HepG2 (cell line): ENCODE measurements around the gene ZNF821. TPM values are rescaled to one million over a fixed set of nuclear protein-coding genes. Genes with fewer than 3 reads are reported as not detected.

Experiments
- ARID3A ChIP-seq: IDR thresholded peaks from 2 replicates; pipeline ENCODE4 v1.6.1; 2012; ENCODE audit warnings: low read depth, low read length, improper control_type of control experiment
- ATF2 ChIP-seq: sonication (generic); formaldehyde crosslinking; IDR thresholded peaks from 2 replicates; pipeline ENCODE4 v1.4.0; 2020; ENCODE audit warnings: missing genetic modification reagents
- CEBPG ChIP-seq: IDR thresholded peaks from 2 replicates; pipeline ENCODE4 v1.6.1; 2016
- CTCF ChIP-seq: sonication (generic); formaldehyde crosslinking; IDR thresholded peaks from 2 replicates; pipeline ENCODE4 v1.5.0; 2020; ENCODE audit warnings: mild to moderate bottlenecking, missing genetic modification reagents, moderate library complexity
- DR1 ChIP-seq: sonication (generic); formaldehyde crosslinking; IDR thresholded peaks from 2 replicates; pipeline ENCODE4 v1.8.0; 2021; ENCODE audit warnings: mild to moderate bottlenecking, missing genetic modification reagents, inconsistent platforms
- ELF3 ChIP-seq: IDR thresholded peaks from 2 replicates; pipeline ENCODE4 v1.6.1; 2016; ENCODE audit warnings: missing genetic modification reagents, missing compliant biosample characterization
- HOXA3 ChIP-seq: sonication (generic); formaldehyde crosslinking; IDR thresholded peaks from 2 replicates; pipeline ENCODE4 v1.5.0; 2020; ENCODE audit warnings: missing genetic modification reagents
- MAF1 ChIP-seq: sonication (generic); formaldehyde crosslinking; IDR thresholded peaks from 2 replicates; pipeline ENCODE4 v1.5.0; 2020; ENCODE audit warnings: missing genetic modification reagents, borderline replicate concordance
- MYNN ChIP-seq: sonication (generic); formaldehyde crosslinking; IDR thresholded peaks from 2 replicates; pipeline ENCODE4 v1.4.0; 2020; ENCODE audit warnings: mild to moderate bottlenecking, low read depth, missing genetic modification reagents
- NCOA1 ChIP-seq: sonication (generic); formaldehyde crosslinking; IDR thresholded peaks from 2 replicates; pipeline ENCODE4 v1.9.0; 2021; ENCODE audit warnings: missing genetic modification reagents
- NR2F1 ChIP-seq, 2 experiments: fragments of 450-650 bp in 1 of 2; formaldehyde crosslinking in 1 of 2; IDR thresholded peaks; 2 replicates each; pipeline versions ENCODE4 v1.5.0 to v1.6.1; 2016 to 2020; ENCODE audit warnings: mild to moderate bottlenecking in 1 of 2, missing compliant biosample characterization in 1 of 2, missing genetic modification reagents in 1 of 2, moderate library complexity in 1 of 2
- RELA ChIP-seq: sonication (generic); formaldehyde crosslinking; IDR thresholded peaks from 2 replicates; pipeline ENCODE4 v1.4.0; 2020; ENCODE audit warnings: missing genetic modification reagents
- REST ChIP-seq, 2 experiments: IDR thresholded peaks; 2 replicates each; pipeline ENCODE4 v1.6.1; 2011 to 2012; ENCODE audit warnings: low read length in 2 of 2, borderline replicate concordance in 1 of 2, low read depth in 1 of 2, mild to moderate bottlenecking in 1 of 2, moderate library complexity in 1 of 2
- SMAD3 ChIP-seq: sonication (generic); formaldehyde crosslinking; IDR thresholded peaks from 2 replicates; pipeline ENCODE4 v1.4.0; 2020; ENCODE audit warnings: missing genetic modification reagents
- ZBTB1 ChIP-seq: sonication (generic); formaldehyde crosslinking; IDR thresholded peaks from 2 replicates; pipeline ENCODE4 v1.4.0; 2020; ENCODE audit warnings: missing genetic modification reagents, borderline replicate concordance
- ZNF121 ChIP-seq: sonication (generic); formaldehyde crosslinking; IDR thresholded peaks from 2 replicates; pipeline ENCODE4 v1.5.0; 2020; ENCODE audit warnings: mild to moderate bottlenecking, missing genetic modification reagents
- ZNF224 ChIP-seq: sonication (generic); formaldehyde crosslinking; IDR thresholded peaks from 2 replicates; pipeline ENCODE4 v1.5.0; 2020; ENCODE audit warnings: mild to moderate bottlenecking, missing genetic modification reagents
- ZNF710 ChIP-seq: sonication (generic); formaldehyde crosslinking; IDR thresholded peaks from 2 replicates; pipeline ENCODE4 v1.5.0; 2020; ENCODE audit warnings: mild to moderate bottlenecking, missing genetic modification reagents, borderline replicate concordance
- polyA plus RNA-seq, 8 experiments: library from polyadenylated mRNA; depleted of rRNA in 3 of 8; stranded (reverse) in 7 of 8; unstranded in 1 of 8; fragments of >200 nt; fragmentation: Illumina TruSeq in 4 of 8; extraction: Trizol in 4 of 8; gene quantifications; 2 replicates each; pipeline versions ENCODE4 v1.2.1 to v1.2.3, GENCODE V29; 2011 to 2016; ENCODE audit warnings: low read depth in 4 of 8, missing spikeins in 1 of 8, mixed read lengths in 1 of 8; ENCODE audit not compliant: insufficient read depth in 1 of 8
- total RNA-seq, 5 experiments: library from RNA; depleted of rRNA; stranded (reverse); fragments of >200 nt; fragmentation: Illumina TruSeq; extraction: Trizol; gene quantifications; 2 replicates each; pipeline ENCODE4 v1.2.3, GENCODE V29; 2016; ENCODE audit warnings: low read depth in 1 of 5

Gene ZNF821
- total and polyA plus RNA-seq, 2 of the 13 experiments (the other 11 are each of a cell fraction or from before 2014, with no cell fraction given): 7.0 to 9.1 TPM

GRCh38 chr16:71894229-71894920, 10.4 kb upstream of the ZNF821 start (continued):
- peak in 1 of 2 experiments; percentile 12; a peak in 1 of 4 replicates for TF ChIP-seq REST (IDR thresholded peaks at IDR 0.05; ENCODE audit: borderline replicate concordance in 1 of 2, low read depth in 1 of 2, low read length in 2 of 2)
- TF ChIP-seq ZNF710 (CRISPR knock-in tag): peak; percentile 12; the same call in 1 of the 2 replicates
- no peak for TF ChIP-seq ZNF121
- TF ChIP-seq CTCF (CRISPR knock-in tag): peak; percentile 64
- TF ChIP-seq RELA (CRISPR knock-in tag): no peak
- 0 out of 2 replicates have a peak, but pooled peaks have one; percentile 26 for TF ChIP-seq ELF3
- 0 out of 2 replicates have a peak, but pooled peaks have one; percentile 4 for TF ChIP-seq NCOA1 (CRISPR knock-in tag)
- TF ChIP-seq ZNF224: peak; percentile 22; the same call in 1 of the 2 replicates
- 0 out of 2 replicates have a peak, but pooled peaks have one; percentile 4 for TF ChIP-seq MAF1 (CRISPR knock-in tag)
- 0 out of 2 replicates have a peak, but pooled peaks have one; percentile 47 for TF ChIP-seq SMAD3 (CRISPR knock-in tag)
- TF ChIP-seq DR1 (CRISPR knock-in tag): 0 out of 2 replicates have a peak, but pooled peaks have one; percentile 6
- TF ChIP-seq ARID3A: peak; percentile 21; the same call in 1 of the 2 replicates
- TF ChIP-seq HOXA3 (CRISPR knock-in tag): peak; percentile 71; the same call in 1 of the 2 replicates
- 0 out of 2 replicates have a peak, but pooled peaks have one; percentile 21 for TF ChIP-seq ATF2 (CRISPR knock-in tag)
- TF ChIP-seq ZBTB1 (CRISPR knock-in tag): no peak
- peak; percentile 68 for TF ChIP-seq CEBPG (CRISPR knock-in tag)
- no peak for TF ChIP-seq NR2F1 (CRISPR knock-in tag; IDR thresholded peaks at IDR 0.05)
- TF ChIP-seq MYNN (CRISPR knock-in tag): no peak
